Sigmoid colon (tissue), 4 donors: ENCODE data around the gene CDC42BPB.

ENCODE experiments used
- CTCF ChIP-seq, 4 experiments: fragments of 450-650 bp in 3 of 4; fragments of 200-600 bp in 1 of 4; IDR thresholded peaks; one replicate each; pipeline ENCODE4 v1.5.1; 2016 to 2019; ENCODE audit warnings: antibody characterized with exemption in 4 of 4, mild to moderate bottlenecking in 3 of 4, moderate library complexity in 2 of 4
- EP300 ChIP-seq, 4 donors: sonication (generic); formaldehyde crosslinking; IDR thresholded peaks; one replicate each; pipeline ENCODE4 v1.6.1; 2017; ENCODE audit warnings: antibody characterized with exemption in 4 of 4
- POLR2A ChIP-seq, 2 donors: fragments of 450-650 bp; IDR thresholded peaks; one replicate each; pipeline ENCODE4 v1.6.1; 2016; ENCODE audit warnings: antibody characterized with exemption in 2 of 2, mild to moderate bottlenecking in 2 of 2, moderate library complexity in 2 of 2

- no peak for TF ChIP-seq CTCF (IDR thresholded peaks at IDR 0.05)
- TF ChIP-seq POLR2A (IDR thresholded peaks at IDR 0.05) = no peak
- no peak for TF ChIP-seq EP300 (IDR thresholded peaks at IDR 0.05)
Observed at GRCh38 chr14:102966681-102967505, 90.5 kb downstream of the CDC42BPB start.
